HG03565 (cell line): ENCODE results near the gene WDR75.
"Not testable (repeated sequence)": the region's sequence is repeated elsewhere in the genome, so short reads cannot be mapped to it uniquely, and the experiment has no call there.

Experiments used
- ATAC-seq: cut with Tn5 transposase; IDR thresholded peaks from one replicate; pipeline ENCODE4 v1.9.1; 2021; ENCODE audit warnings: mild to moderate bottlenecking, moderate library complexity; ENCODE audit not compliant: unreplicated experiment

The WDR75 gene

DNA sequence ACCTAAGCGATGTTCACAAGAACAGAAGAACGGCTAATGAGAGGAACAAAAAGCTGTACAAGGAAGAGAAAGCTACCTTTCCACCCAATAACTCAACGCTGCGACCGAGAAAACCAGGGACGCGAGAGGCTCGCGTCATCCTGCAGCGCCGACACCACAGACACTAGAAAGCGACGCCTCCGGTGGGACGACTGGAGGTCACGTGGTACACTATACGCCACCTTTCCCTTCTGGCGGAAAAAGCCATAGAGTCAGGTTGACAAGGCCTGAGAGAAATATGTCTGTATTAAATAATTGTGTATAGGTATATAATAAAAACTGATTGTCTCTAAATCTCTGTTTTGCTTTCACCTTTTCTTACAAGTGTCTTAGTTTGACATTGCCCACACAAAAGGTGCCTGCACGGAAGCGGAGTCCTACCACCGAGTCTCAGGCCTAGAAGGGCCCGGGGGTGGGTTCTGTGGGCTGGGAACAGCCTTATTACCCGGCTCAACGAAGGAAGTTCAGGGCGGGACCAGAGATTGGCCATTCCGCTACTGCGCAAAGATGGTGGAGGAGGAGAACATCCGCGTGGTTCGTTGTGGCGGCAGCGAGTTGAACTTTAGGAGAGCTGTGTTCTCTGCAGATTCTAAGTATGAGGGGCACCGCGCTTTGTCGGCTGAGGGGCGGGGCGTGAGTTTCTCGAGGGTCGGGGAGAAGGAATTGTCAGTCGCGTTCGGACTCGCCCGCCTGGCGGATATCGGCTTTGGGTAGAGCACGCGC lies at the start of gene WDR75:
Gene WDR75 (plus strand): TSS at position 528 of the 762 bp plus-strand sequence. CDS start 19 bp downstream, at position 547.
- peak; percentile 72 for ATAC-seq

DNA sequence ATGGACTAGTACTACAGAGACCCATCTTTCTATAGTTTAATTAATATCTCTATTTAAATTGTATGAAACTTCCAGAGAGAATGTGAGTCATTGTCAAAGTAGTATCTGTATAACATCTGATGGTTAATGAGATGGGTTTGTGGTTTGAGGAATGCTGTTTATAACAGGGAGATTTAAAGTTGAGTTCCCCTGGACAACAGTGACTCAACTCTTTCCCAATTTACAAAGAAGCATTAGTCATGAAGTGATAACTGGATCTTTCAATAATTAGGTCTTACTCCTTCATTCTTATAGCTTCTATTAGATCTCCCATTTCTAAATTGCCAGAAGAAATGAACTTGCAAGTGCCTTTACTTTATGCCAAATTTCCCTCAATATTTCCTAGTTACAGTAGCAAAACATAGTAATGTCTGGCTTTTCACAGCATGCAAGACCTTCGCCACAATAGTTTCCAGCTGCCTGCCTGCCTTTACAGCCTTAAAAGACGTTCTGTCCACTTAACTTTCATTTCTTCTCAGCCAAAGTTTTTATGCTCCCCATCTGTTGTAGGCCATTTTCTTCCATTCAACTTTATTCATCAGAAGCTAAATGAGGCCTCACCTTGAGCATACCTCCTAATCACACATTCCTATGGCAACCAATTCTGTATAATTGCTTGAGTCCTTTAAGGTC lies 47.7 kb upstream of the WDR75 start:
- ATAC-seq: no peak

DNA sequence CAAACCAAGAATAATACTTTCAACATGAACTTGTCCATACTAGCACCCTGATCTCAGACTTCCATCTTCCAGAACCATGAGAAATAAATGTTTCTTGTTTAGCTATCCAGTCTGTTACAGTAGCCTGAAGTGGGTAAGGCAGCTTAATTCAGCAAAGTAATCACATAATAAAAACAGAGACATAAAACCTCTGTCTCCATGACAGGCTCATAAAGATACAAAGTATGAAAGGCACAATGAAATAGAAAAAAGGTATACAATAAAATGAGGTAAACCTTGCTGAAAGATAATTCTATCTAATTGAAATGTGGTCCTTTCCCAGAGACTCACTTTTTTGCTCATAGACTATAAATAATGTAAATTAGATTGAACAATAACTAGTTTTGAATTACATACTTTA lies 46.7 kb upstream of the WDR75 start:
- ATAC-seq: no peak

DNA sequence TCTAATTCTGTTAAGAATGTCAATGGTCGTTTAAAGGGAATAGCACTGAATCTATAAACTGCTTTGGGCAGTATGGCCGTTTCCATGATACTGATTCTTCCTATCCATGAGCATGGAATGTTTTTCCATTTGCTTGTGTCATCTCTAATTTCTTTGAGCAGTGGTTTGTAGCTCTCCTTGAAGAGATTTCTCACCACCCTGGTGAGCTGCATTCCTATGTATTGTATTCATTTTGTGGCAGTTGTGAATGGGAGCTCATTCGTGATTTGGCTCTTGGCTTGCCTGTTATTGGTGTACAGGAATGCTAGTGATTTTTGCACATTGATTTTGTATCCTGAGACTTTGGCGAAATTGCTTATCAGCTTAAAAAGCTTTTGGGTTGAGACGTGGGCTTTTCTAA lies 38.3 kb upstream of the WDR75 start:
- no peak for ATAC-seq

DNA sequence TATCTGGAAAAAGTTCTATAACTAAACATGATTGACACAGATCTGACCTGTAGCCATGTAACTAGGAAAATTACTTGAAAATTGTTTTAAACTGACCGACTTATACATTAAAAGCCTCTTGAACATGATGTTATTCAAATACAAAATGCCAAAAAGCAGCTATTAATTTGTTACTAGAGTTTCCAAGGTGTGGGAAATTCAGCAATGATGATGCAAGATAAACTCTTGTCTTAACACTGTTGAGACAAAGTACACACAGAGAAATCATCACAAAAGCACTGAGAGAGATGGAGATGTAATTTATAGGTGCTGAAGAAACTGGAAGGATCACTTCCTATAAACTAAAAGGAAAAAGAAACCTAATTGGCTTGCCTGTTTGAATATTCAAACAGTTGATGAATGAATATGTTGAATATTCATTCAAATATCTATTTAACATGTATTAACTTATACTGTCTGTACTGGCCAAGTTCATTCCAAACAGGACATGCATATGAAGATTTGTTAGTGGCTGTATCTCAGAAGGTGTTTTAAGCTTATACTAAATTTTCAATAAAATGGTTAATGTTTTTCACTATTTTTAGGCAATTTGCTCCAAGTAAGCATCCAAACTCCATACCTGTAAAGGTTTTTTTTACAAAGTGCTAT lies 34.6 kb upstream of the WDR75 start:
- ATAC-seq: no peak

DNA sequence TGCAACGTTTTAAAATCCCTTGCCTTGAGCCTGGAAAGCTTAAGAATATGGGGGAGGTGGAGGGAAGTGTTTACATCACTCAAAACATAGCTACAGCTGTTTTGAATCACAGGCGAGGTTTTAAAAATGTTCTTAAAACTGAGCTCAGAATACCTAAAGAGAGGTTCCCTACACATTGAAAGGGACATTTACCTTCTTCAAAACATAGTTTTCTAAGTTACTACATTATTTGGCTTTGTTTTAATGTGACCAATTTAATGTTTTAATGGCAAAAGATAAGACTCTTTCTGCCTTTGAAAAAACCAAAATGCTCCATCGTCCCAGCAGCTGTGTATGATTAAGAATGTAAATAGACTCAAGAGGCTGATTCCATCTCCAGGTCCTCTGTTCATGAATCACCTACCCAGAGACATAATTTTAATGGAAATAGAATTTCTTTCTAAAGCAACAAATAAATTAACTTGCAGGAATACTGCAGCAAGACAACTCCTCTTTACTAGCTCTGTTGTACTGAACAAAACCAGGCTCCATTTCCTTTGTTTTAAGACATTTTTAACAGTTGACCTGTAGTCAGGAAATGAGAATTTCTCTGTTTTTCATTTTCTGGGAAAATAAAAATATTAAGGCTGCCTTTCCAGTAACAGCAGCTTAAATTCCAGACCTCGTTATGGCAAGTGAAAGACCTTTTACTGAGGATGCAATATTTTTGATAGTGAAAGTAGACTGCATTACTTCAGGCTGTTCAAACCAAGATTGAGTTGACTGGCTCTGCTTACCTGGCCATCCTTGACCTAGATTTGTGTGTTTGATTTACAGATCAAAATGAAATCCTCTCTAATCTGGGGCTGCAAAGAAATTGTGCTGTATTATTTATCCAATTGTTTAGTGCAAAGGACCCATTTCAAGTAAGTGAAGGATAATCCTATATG lies 33.7 kb upstream of the WDR75 start:
- no peak for ATAC-seq

DNA sequence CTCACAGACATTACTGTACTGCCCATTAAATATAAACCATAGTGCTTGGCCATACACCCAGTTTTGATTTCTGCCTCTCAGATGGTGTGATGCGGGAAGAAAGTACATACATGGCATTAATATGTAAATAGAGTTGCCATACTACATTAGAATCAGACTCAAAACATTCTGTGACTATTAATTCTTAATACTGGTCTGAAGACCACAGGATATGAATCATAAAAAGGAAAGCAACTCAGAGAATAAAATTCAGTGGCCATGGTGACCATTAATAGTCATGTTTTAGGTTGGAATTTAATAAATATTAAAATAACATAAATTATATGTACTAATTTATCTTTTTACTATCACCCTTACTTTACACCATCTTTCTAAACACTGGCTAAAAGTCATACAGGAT lies 33.0 kb upstream of the WDR75 start:
- no peak for ATAC-seq

DNA sequence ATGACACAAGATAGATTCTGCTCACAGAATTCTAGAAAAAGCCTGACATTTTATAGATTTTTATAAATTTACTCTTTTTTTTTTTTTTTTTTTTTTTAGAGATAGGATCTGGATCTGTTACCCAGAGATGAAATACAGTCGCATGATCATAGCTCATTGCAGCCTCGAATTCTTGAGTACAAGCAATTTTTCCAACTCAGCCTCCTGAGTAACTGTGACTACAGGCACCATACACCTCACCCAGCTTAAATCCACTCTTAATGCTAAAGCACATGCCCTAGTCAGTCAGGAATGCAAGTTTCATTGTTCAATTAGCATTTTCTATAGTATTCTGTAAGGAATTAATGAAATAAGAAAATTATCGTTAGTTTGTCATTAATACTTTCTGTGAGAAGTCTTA lies 32.1 kb upstream of the WDR75 start:
- ATAC-seq: no peak

DNA sequence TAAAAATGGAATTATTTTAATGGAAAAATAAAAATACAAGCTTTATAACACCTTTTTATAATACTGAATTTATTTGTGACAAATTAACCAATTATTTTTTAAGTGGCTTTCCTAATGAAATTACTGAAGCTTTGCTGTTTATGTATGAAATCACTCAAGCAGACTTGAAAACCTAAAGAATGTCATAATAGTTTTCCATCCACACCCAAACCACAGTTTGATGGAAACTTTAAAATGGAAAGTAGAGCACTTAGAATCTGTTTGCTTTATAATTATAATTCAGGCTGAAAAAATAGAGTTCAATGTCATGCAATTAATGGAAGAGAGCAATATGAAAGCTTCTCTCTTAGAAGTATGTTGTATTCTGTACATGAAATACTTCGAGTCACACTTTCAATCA lies 31.6 kb upstream of the WDR75 start:
- no peak for ATAC-seq

DNA sequence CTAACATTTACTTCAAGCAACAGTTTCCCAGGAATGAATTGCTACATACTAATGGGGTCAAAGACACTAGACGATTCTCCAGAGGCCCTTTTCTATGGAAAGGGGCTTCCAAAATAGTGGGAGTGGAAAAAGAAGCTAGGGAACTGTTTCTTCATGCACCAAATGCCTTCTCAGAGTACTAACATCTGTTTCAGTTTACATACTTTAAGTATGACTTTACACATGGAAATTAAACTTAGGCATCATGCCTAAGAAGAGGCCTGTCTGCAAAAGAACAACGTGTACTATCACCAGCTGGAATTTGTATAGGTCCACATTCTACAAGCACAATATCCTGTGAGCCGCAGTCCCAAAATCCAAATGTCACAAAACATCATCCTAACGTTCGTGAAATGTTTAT lies 29.4 kb upstream of the WDR75 start:
- ATAC-seq: no peak

DNA sequence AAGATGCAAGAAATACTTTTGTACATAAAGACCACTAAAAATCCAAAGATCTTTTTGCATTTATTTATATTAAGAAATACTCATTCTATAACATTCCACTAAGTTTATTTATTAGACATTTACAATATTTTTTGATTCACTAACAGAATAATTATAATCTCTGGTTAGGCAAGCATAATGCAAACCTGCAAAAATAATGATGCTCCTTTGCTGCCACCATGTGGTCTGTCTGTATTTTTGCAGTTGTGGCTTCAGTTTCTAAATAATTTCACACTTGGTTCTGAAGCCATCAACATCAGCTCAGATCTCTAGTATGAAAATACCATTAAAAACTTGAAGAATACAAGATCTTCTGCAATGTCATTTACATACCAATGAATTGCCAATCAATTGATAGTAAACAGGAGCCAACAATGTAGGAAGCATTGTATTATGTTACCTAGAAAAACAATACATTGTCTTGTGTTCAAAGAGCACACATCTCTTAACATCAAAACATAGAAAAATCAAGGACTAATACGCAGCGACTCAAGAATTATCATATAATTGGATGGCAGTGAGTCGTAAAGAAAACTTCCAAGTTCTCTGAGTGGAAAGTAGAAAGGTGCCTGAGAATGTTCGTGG lies 28.8 kb upstream of the WDR75 start:
- ATAC-seq: peak; percentile 90

DNA sequence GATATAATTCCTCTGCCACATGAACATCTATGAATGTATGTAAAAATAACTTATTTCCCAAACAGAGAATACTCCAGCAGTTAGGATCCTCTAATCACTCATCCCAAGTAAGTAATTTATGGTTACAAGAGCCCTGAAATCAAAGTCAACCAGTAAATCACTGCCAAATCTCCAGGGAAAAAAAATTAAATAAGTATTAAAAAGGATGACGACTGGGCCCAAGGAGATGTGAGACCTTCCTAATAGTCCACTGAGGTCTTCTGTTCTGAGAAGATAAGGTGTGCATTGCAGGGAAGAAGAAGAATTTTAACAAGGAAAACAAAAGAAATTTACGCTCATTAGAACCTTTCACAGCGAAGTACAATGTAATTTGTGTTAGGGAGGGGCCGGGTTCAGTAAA lies 28.0 kb upstream of the WDR75 start:
- ATAC-seq: no peak

DNA sequence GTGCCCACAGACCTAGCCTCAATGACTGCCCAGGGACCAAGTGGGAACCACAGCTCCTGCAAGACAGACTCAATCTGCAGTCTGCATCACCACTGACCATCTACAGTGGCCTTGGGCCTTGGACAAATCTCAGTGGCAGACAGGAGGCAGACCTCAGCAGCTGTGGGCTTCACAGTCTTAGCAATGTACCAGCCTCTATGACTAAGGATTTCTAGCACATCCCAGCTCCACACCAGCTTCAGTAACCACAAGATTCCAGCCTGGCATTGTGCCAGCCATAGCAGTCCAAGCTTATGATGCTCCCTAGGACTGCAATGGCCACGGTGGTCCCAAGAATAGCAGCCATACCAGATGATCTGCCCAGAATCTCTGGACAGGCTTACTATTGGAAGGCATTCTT lies 19.6 kb upstream of the WDR75 start:
- no peak for ATAC-seq

DNA sequence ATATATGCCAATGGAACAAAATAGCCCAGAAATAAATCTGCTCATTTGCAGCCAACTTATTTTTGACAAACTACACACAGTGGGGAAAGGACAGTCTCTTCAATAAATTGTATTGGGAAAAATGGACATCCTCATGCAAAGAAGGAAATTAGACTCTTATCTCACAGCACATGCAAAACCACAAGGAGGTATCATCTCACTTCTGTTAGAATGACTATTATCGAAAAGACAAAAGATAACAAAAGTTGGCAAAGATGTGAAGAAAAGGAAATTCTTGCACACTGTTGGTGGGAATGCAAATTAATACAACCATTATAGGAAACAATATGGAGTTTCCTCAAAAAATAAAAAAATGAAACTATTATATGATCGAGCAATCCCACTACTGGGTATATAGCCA lies 16.3 kb upstream of the WDR75 start:
- no peak for ATAC-seq

DNA sequence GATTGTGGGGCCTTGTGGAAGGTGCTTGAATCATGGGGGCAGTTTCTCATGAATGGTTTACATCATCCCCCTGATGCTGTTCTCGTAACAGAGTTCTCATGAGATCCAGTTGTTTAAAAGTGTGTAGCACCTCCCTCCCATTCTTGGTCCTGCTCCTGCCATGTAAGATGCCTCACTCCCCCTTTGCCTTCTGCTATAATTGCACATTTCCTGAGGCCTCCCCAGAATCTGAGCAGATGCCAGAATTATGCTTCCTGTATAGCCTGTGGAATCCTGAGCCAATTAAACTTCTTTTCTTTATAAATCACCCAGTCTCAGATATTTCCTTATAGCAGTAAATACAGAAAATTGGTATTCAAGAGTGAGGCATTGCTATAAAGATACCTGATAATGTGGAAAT lies 15.6 kb upstream of the WDR75 start:
- no peak for ATAC-seq

DNA sequence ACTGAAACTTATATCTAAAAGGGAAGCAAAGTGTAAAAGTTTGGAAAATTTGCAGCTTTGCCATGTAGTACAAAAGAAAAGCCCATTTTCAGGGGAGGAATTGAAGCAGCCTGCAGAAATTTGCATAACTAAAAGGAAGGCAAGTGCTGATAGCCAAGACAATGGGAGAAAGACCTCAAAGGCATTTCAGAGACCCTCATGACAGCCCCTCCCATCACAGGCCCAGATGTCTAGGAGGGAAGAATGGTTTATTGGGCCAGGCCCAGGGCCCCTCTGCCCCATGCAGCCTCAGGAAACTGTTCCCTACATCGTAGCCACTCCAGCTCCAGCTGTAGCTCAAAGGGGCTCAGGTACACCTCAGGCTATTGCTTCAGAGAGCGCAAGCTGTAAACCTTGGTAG lies 14.4 kb upstream of the WDR75 start:
- no peak for ATAC-seq

DNA sequence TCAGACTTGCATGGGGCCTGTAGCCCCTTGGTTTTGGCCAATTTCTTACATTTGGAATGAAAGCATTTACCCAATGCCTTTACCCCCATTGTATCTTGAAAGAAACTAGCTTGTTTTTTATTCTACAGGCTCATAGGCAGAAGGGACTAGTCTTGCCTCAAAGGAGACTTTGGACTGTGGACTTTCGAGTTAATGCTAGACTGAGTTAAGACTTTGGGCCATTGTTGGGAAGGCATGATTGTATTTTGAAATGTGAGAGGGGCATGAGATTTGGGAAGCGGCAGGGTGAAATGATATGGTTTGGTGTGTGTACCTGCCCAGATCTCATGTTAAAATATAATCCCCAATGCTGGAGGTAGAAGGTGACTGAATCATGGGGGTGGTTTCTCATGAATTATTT lies 13.4 kb upstream of the WDR75 start:
- ATAC-seq: no peak

DNA sequence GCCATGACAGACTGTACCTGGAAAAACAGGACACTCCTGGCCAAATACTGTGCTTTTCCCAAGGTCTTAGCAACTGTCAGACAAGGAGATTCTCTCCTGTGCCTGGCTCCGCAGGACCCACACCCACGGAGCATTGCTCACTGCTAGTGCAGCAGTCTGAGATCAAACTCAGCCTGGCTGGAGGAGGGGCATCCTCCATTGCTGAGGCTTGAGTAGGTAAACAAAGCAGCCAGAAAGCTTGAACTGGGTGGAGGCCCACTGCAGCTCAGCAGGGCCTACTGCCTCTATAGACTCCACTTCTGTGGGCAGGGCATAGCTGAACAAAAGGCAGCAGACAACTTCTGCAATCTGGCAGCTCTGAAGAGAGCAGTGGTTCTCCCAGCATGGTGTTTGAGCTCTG lies 10.8 kb upstream of the WDR75 start:
- ATAC-seq: not testable (repeated sequence)

DNA sequence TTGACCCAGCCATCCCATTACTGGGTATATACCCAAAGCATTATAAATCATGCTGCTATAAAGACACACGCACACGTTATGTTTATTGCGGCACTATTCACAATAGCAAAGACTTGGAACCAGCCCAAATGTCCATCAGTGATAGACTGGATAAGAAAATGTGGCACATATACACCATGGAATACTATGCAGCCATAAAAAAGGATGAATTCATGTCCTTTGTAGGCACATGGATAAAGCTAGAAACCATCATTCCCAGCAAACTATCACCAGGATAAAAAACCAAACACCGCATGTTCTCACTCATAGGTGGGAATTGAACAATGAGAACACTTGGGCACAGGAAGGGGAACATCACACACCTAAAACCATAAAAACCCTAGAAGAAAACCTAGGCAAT lies 5.5 kb upstream of the WDR75 start:
- not testable (repeated sequence) for ATAC-seq

DNA sequence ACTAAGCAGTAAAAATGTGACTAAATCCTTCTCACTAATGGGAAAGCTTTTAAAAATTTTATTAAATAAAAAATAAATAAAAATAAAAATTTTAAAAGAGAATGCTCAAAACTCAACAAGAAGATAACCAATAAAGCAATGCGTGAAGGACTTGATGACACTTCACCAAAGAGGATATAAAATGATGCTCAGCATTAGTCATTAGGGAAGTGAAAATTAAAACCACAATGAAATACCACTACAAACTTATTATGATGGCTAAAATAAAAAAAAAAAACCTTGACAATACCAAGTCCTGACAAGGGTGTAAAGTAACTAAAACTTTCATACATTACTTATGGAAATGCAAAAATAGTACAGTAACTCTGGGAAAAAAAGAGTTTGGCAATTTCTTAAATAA lies 3.3 kb upstream of the WDR75 start:
- ATAC-seq: no peak

DNA sequence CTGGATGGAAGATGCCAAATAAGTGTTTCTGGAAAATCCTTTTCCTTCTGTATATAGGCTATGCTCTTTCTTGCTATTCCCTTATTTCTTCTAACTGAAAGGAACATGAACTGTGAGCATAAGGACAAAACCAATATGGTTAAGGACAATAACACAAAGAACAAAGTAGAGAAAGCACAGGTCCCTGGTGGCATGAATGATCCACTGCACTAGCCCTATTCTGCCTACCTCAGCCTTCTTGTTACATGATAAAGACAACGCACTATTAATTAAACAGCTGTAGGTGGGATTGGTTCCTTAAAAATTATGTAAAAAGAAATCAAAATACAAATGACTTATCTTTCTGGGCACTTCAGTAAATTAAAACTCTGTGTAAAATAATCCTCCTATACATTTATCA lies 1.9 kb upstream of the WDR75 start:
- no peak for ATAC-seq
